HepG2 (cell line): ENCODE data around the gene TTLL10. TPM values are rescaled to one million over a fixed set of nuclear protein-coding genes. Genes with fewer than 3 reads are reported as not detected.

Experiments
- ADNP ChIP-seq: sonication (generic); formaldehyde crosslinking; IDR thresholded peaks from 2 replicates; pipeline ENCODE4 v1.4.0; 2020; ENCODE audit warnings: missing genetic modification reagents
- AGO2 ChIP-seq: fragments of 200-400 bp; formaldehyde crosslinking; optimal IDR thresholded peaks from 2 replicates; pipeline ENCODE3; 2017; ENCODE audit warnings: mild to moderate bottlenecking, low read depth, low read length, moderate library complexity
- NCOR1 ChIP-seq: fragments of 200-600 bp; sonication (generic); IDR thresholded peaks from 2 replicates; pipeline ENCODE4 v1.7.0; 2017; ENCODE audit warnings: antibody characterized with exemption, low read length, borderline replicate concordance
- PPARG ChIP-seq: conservative IDR thresholded peaks from 2 replicates; pipeline ENCODE4 v1.6.1; 2016; ENCODE audit warnings: missing biosample characterization, missing genetic modification reagents
- PTBP1 ChIP-seq: fragments of 200-400 bp; formaldehyde crosslinking; IDR thresholded peaks from 2 replicates; pipeline ENCODE4 v1.6.1; 2018; ENCODE audit warnings: low read length, low read depth; ENCODE audit not compliant: poor library complexity, severe bottlenecking
- TBL1XR1 ChIP-seq: fragments of 150-350 bp; IDR thresholded peaks from 2 replicates; pipeline ENCODE4 v1.6.1; 2014; ENCODE audit warnings: borderline replicate concordance, low read length; ENCODE audit not compliant: partially characterized antibody
- ZNF605 ChIP-seq: sonication (generic); formaldehyde crosslinking; IDR thresholded peaks from 2 replicates; pipeline ENCODE4 v1.8.0; 2022; ENCODE audit warnings: mild to moderate bottlenecking, missing genetic modification reagents
- ZNF850 ChIP-seq: sonication (generic); formaldehyde crosslinking; conservative IDR thresholded peaks from 2 replicates; pipeline ENCODE4 v1.9.0; 2021; ENCODE audit warnings: mild to moderate bottlenecking, missing genetic modification reagents
- polyA plus RNA-seq, 8 experiments: library from polyadenylated mRNA; depleted of rRNA in 3 of 8; stranded (reverse) in 7 of 8; unstranded in 1 of 8; fragments of >200 nt; fragmentation: Illumina TruSeq in 4 of 8; extraction: Trizol in 4 of 8; gene quantifications; 2 replicates each; pipeline versions ENCODE4 v1.2.1 to v1.2.3, GENCODE V29; 2011 to 2016; ENCODE audit warnings: low read depth in 4 of 8, missing spikeins in 1 of 8, mixed read lengths in 1 of 8; ENCODE audit not compliant: insufficient read depth in 1 of 8
- total RNA-seq, 5 experiments: library from RNA; depleted of rRNA; stranded (reverse); fragments of >200 nt; fragmentation: Illumina TruSeq; extraction: Trizol; gene quantifications; 2 replicates each; pipeline ENCODE4 v1.2.3, GENCODE V29; 2016; ENCODE audit warnings: low read depth in 1 of 5
- TF ChIP-seq, protein P1 (sequence below): sonication (generic); formaldehyde crosslinking; IDR thresholded peaks from 2 replicates; pipeline ENCODE4 v1.4.0; 2020; ENCODE audit warnings: low read depth, mild to moderate bottlenecking, missing genetic modification reagents
- TF ChIP-seq, protein P2 (sequence below): IDR thresholded peaks from 2 replicates; pipeline ENCODE4 v1.6.1; 2016; ENCODE audit warnings: missing compliant biosample characterization, missing genetic modification reagents, borderline replicate concordance
- TF ChIP-seq, protein P3 (sequence below): sonication (generic); formaldehyde crosslinking; IDR thresholded peaks from 2 replicates; pipeline ENCODE4 v1.4.0; 2020; ENCODE audit warnings: missing genetic modification reagents
- TF ChIP-seq, protein P4 (sequence below): sonication (generic); formaldehyde crosslinking; IDR thresholded peaks from 2 replicates; pipeline ENCODE4 v1.9.0; 2021; ENCODE audit warnings: missing genetic modification reagents, mild to moderate bottlenecking, borderline replicate concordance
- TF ChIP-seq, protein P5 (sequence below): sonication (generic); formaldehyde crosslinking; IDR thresholded peaks from 2 replicates; pipeline ENCODE4 v1.4.0; 2020; ENCODE audit warnings: missing genetic modification reagents
- TF ChIP-seq, protein P6 (sequence below): sonication (generic); formaldehyde crosslinking; IDR thresholded peaks from 2 replicates; pipeline ENCODE4 v1.5.1; 2020; ENCODE audit warnings: mild to moderate bottlenecking, moderate library complexity, missing genetic modification reagents
- TF ChIP-seq, protein P7 (sequence below): sonication (generic); formaldehyde crosslinking; IDR thresholded peaks from 2 replicates; pipeline ENCODE4 v1.5.0; 2020; ENCODE audit warnings: missing genetic modification reagents

TTLL10 gene
- total and polyA plus RNA-seq, 2 of the 13 experiments (the other 11 are each of a cell fraction or from before 2014, with no cell fraction given): not detected

DNA sequence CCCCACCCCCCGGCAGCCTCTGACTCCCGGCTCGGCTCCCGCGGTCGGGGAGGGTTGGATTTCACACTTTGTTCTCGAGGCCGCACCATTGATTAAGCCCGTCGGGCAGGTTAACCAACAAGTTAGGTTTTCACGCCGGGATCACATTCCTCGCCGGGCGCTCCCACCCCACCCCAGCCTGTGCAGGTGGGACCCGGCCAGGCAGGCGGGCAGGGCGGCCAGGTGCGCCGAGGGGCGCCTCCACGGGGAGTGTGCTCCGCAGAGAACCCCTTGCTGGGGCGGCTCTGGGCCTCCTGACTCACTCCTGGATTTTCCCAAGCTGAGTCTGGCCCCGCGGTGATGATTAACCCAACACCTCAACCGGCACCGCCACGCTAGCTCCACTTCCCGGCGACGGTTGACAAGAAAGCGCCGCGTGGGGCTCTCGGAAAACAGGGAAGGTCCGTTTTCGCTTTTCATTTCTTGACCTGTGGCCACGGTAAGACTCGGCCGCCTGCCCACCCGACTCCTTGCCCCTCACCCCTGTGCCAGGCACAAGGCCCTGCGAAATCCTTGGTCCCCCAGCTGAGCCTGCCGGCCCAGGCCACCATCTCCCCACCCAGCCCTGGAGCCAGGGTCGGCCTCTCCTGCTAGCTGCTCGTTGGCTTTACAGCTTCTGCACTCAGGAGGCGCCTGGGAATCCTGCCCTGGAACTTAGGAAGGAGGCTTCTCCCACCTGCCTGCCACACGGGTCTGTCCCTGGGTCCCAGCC, 8.8 kb upstream of the TTLL10 start (continued):
- TF ChIP-seq, protein P1, sequence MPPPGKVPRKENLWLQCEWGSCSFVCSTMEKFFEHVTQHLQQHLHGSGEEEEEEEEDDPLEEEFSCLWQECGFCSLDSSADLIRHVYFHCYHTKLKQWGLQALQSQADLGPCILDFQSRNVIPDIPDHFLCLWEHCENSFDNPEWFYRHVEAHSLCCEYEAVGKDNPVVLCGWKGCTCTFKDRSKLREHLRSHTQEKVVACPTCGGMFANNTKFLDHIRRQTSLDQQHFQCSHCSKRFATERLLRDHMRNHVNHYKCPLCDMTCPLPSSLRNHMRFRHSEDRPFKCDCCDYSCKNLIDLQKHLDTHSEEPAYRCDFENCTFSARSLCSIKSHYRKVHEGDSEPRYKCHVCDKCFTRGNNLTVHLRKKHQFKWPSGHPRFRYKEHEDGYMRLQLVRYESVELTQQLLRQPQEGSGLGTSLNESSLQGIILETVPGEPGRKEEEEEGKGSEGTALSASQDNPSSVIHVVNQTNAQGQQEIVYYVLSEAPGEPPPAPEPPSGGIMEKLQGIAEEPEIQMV (CRISPR knock-in tag): no peak; the same call in 1 of the 2 replicates
- no peak for TF ChIP-seq ADNP (CRISPR knock-in tag)
- no peak for TF ChIP-seq PTBP1
- TF ChIP-seq ZNF605 (CRISPR knock-in tag): no peak
- TF ChIP-seq, protein P2, sequence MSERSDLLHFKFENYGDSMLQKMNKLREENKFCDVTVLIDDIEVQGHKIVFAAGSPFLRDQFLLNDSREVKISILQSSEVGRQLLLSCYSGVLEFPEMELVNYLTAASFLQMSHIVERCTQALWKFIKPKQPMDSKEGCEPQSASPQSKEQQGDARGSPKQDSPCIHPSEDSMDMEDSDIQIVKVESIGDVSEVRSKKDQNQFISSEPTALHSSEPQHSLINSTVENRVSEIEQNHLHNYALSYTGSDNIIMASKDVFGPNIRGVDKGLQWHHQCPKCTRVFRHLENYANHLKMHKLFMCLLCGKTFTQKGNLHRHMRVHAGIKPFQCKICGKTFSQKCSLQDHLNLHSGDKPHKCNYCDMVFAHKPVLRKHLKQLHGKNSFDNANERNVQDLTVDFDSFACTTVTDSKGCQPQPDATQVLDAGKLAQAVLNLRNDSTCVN: peak; percentile 8; the same call in 1 of the 2 replicates
- TF ChIP-seq AGO2: peak; percentile 78
- TF ChIP-seq NCOR1: no peak
- 0 out of 2 replicates have a peak, but pooled peaks have one; percentile 12 for TF ChIP-seq PPARG (CRISPR knock-in tag)
- no peak for TF ChIP-seq ZNF850 (CRISPR knock-in tag)
- TF ChIP-seq TBL1XR1: no peak
- TF ChIP-seq, protein P3, sequence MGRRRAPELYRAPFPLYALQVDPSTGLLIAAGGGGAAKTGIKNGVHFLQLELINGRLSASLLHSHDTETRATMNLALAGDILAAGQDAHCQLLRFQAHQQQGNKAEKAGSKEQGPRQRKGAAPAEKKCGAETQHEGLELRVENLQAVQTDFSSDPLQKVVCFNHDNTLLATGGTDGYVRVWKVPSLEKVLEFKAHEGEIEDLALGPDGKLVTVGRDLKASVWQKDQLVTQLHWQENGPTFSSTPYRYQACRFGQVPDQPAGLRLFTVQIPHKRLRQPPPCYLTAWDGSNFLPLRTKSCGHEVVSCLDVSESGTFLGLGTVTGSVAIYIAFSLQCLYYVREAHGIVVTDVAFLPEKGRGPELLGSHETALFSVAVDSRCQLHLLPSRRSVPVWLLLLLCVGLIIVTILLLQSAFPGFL (CRISPR knock-in tag): no peak
- TF ChIP-seq, protein P4, sequence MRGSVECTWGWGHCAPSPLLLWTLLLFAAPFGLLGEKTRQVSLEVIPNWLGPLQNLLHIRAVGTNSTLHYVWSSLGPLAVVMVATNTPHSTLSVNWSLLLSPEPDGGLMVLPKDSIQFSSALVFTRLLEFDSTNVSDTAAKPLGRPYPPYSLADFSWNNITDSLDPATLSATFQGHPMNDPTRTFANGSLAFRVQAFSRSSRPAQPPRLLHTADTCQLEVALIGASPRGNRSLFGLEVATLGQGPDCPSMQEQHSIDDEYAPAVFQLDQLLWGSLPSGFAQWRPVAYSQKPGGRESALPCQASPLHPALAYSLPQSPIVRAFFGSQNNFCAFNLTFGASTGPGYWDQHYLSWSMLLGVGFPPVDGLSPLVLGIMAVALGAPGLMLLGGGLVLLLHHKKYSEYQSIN (CRISPR knock-in tag): no peak
- TF ChIP-seq, protein P5, sequence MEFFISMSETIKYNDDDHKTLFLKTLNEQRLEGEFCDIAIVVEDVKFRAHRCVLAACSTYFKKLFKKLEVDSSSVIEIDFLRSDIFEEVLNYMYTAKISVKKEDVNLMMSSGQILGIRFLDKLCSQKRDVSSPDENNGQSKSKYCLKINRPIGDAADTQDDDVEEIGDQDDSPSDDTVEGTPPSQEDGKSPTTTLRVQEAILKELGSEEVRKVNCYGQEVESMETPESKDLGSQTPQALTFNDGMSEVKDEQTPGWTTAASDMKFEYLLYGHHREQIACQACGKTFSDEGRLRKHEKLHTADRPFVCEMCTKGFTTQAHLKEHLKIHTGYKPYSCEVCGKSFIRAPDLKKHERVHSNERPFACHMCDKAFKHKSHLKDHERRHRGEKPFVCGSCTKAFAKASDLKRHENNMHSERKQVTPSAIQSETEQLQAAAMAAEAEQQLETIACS (CRISPR knock-in tag): no peak
- TF ChIP-seq, protein P6, sequence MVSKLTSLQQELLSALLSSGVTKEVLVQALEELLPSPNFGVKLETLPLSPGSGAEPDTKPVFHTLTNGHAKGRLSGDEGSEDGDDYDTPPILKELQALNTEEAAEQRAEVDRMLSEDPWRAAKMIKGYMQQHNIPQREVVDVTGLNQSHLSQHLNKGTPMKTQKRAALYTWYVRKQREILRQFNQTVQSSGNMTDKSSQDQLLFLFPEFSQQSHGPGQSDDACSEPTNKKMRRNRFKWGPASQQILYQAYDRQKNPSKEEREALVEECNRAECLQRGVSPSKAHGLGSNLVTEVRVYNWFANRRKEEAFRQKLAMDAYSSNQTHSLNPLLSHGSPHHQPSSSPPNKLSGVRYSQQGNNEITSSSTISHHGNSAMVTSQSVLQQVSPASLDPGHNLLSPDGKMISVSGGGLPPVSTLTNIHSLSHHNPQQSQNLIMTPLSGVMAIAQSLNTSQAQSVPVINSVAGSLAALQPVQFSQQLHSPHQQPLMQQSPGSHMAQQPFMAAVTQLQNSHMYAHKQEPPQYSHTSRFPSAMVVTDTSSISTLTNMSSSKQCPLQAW (CRISPR knock-in tag): peak; percentile 79
- TF ChIP-seq, protein P7, sequence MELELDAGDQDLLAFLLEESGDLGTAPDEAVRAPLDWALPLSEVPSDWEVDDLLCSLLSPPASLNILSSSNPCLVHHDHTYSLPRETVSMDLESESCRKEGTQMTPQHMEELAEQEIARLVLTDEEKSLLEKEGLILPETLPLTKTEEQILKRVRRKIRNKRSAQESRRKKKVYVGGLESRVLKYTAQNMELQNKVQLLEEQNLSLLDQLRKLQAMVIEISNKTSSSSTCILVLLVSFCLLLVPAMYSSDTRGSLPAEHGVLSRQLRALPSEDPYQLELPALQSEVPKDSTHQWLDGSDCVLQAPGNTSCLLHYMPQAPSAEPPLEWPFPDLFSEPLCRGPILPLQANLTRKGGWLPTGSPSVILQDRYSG (CRISPR knock-in tag): no peak
